DND-41 (cell line): ENCODE data around the gene ZFHX3.

ENCODE experiments used
- ATAC-seq: fragments of 200-7000 bp; cut with Tn5 transposase; 3 replicates; pipeline ENCODE4 v1.9.1; 2021; ENCODE audit warnings: low read depth; ENCODE audit not compliant: insufficient read depth
- DNase-seq: peaks from one replicate; pipeline ENCODE4 v3.0.0-alpha.2; 2020
- H2AFZ ChIP-seq: 2 replicates; pipeline ENCODE4 v1.6.0; 2012; ENCODE audit warnings: low read depth, low read length
- H3K27ac ChIP-seq: 2 replicates; pipeline ENCODE4 v1.5.1; 2012; ENCODE audit warnings: low read length, inconsistent platforms
- H3K27me3 ChIP-seq: fragments of 200-600 bp; sonication (generic); 2 replicates; pipeline ENCODE4 v1.6.0; 2012; ENCODE audit warnings: low read length, mild to moderate bottlenecking, inconsistent platforms; ENCODE audit not compliant: insufficient read depth, poor library complexity
- H3K36me3 ChIP-seq: 2 replicates; pipeline ENCODE4 v1.5.1; 2012; ENCODE audit warnings: low read length, inconsistent platforms; ENCODE audit not compliant: insufficient read depth
- H3K4me1 ChIP-seq: 2 replicates; pipeline ENCODE4 v1.5.1; 2012; ENCODE audit warnings: mild to moderate bottlenecking, low read length; ENCODE audit not compliant: insufficient read depth
- H3K4me2 ChIP-seq: 2 replicates; pipeline ENCODE4 v1.6.0; 2012; ENCODE audit warnings: mild to moderate bottlenecking, moderate library complexity, low read length, inconsistent platforms; ENCODE audit not compliant: insufficient read depth
- H3K4me3 ChIP-seq, 2 experiments: fragments of 200-600 bp in 1 of 2; shearing (Covaris generic) in 1 of 2; 2 replicates each; pipeline ENCODE4 v1.5.1; 2012 to 2016; ENCODE audit warnings: inconsistent platforms in 2 of 2, low read length in 2 of 2, mild to moderate bottlenecking in 2 of 2, low read depth in 1 of 2, moderate library complexity in 1 of 2
- H3K79me2 ChIP-seq: 2 replicates; pipeline ENCODE4 v1.6.0; 2012; ENCODE audit warnings: low read length, inconsistent platforms; ENCODE audit not compliant: insufficient read depth
- H3K9ac ChIP-seq: 2 replicates; pipeline ENCODE4 v1.6.0; 2012; ENCODE audit warnings: low read depth, mild to moderate bottlenecking, inconsistent platforms, low read length, moderate library complexity
- H3K9me3 ChIP-seq: 2 replicates; pipeline ENCODE4 v1.5.1; 2012; ENCODE audit warnings: low read length, moderate library complexity, mild to moderate bottlenecking, inconsistent platforms; ENCODE audit not compliant: insufficient read depth, severe bottlenecking
- H4K20me1 ChIP-seq: 2 replicates; pipeline ENCODE4 v1.6.0; 2012; ENCODE audit warnings: low read length; ENCODE audit not compliant: insufficient read depth
- EZH2 ChIP-seq: IDR thresholded peaks from 3 replicates; pipeline ENCODE4 v1.6.1; 2012; ENCODE audit warnings: borderline replicate concordance, low read depth, mild to moderate bottlenecking, moderate library complexity, low read length, inconsistent platforms; ENCODE audit not compliant: severe bottlenecking
- TF ChIP-seq, protein P1 (sequence below): IDR thresholded peaks from 2 replicates; pipeline ENCODE4 v1.5.1; 2012; ENCODE audit warnings: borderline replicate concordance, low read length, moderate library complexity, mild to moderate bottlenecking; ENCODE audit not compliant: poor library complexity, severe bottlenecking; ENCODE audit errors: extremely low read depth

Gene ZFHX3

DNA sequence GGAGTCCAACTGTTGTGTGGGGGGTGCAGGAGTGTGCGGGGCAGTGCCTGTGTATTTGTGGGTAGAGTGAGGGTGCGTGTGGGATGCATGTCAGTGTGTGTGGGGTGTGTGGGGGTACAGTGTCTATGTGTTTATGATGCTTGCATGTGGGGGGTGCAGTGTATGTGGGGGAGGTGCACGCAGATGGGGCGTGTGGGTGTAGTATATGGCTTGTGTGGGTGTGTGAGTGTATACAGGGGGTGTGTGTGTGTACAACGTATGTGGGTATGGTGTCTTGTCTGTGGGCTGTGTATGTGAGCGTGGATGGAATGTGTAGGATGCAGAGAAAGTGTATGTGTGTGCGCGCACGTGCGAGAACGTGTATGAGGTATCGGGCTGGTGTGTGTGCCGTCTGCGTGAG lies 160.4 kb downstream of the ZFHX3 start:
- Histone ChIP-seq H2AFZ (no peak overlapping the region), H3K36me3 (peaks cover 20% of the 10 kb centered on the region), H3K9ac (no peak overlapping the region), H3K4me2 (no peak overlapping the region), H3K27me3 (no peaks in the 10 kb centered on the region), H3K4me1 (no peaks in the 10 kb centered on the region), H3K79me2 (no peaks in the 10 kb centered on the region), H3K4me3 (no peak overlapping the region), H4K20me1 (no peaks in the 10 kb centered on the region), H3K27ac (no peak overlapping the region), H3K9me3 (no peaks in the 10 kb centered on the region)
- ATAC-seq (no peak), DNase-seq (no peak)
- no peak for TF ChIP-seq EZH2
- TF ChIP-seq, protein P1, sequence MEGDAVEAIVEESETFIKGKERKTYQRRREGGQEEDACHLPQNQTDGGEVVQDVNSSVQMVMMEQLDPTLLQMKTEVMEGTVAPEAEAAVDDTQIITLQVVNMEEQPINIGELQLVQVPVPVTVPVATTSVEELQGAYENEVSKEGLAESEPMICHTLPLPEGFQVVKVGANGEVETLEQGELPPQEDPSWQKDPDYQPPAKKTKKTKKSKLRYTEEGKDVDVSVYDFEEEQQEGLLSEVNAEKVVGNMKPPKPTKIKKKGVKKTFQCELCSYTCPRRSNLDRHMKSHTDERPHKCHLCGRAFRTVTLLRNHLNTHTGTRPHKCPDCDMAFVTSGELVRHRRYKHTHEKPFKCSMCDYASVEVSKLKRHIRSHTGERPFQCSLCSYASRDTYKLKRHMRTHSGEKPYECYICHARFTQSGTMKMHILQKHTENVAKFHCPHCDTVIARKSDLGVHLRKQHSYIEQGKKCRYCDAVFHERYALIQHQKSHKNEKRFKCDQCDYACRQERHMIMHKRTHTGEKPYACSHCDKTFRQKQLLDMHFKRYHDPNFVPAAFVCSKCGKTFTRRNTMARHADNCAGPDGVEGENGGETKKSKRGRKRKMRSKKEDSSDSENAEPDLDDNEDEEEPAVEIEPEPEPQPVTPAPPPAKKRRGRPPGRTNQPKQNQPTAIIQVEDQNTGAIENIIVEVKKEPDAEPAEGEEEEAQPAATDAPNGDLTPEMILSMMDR, result no peak

DNA sequence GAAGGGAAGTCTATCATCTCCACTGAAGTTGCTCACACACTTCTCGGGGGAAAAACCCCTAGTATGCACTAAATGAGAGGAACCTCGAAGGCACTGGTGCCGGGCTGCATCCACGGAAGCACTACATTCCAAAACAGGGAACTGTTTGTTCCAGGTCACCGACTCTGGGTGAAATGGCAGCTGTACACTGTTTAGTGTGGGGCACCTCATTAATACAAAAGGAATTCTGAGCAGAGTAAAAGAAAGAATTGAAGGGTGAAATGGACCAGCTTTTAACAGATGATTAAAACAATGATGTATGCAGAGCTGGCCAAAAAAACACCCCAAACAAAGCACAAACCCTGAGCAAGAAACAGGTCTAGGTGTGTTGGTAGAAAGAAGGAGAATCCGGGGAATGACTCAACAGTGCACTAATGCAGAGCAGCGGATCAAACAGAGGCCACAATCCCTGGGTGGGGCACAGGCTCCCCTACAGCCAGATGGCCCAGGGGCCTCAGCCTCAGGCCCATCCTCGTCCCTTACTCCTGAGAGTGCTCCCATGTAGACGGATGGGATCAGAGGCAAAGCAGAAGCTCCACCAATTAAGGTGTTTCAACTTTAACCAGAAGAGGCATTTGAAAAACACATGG lies 161.5 kb downstream of the ZFHX3 start:
- Histone ChIP-seq H3K4me2 (no peak overlapping the region), H3K27me3 (no peaks in the 10 kb centered on the region), H3K79me2 (no peaks in the 10 kb centered on the region), H3K27ac (no peak overlapping the region), H3K4me1 (no peaks in the 10 kb centered on the region), H4K20me1 (no peaks in the 10 kb centered on the region), H3K9me3 (no peaks in the 10 kb centered on the region), H3K36me3 (peaks cover 20% of the 10 kb centered on the region), H3K4me3 (no peak overlapping the region), H2AFZ (no peak overlapping the region), H3K9ac (no peak overlapping the region)
- DNase-seq (no peak), ATAC-seq (no peak)
- TF ChIP-seq, protein P1, result no peak
- TF ChIP-seq EZH2, result no peak

DNA sequence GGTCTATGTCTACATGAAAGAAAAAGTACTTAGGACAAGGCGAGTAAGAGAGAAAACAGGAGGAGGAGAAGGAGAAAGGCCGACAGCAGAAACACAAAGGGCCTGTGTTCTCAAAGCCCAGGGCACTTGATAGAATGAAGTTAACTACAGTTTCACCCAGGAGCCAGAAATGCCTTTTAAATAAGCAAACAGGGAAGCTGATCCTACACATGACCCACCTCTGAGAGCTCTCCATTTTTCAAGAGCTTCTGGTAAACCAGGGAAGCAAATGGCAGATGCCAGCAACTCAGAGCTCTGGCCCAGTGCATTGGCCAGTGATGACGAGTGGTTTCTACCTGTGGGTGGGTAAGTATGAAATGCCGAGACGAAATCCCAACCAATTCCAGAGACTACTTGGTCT lies 163.4 kb downstream of the ZFHX3 start:
- no peaks in the 10 kb centered on the region for H3K9me3 ChIP-seq
- no peak overlapping the region for H2AFZ ChIP-seq
- no peak overlapping the region for H3K27ac ChIP-seq
- TF ChIP-seq EZH2, result no peak
- TF ChIP-seq, protein P1, result no peak
- peaks cover 17% of the 10 kb centered on the region for H3K36me3 ChIP-seq
- no peaks in the 10 kb centered on the region for H3K27me3 ChIP-seq
- ATAC-seq (no peak), DNase-seq (no peak)
- H4K20me1 ChIP-seq, result no peaks in the 10 kb centered on the region
- H3K79me2 ChIP-seq, result no peaks in the 10 kb centered on the region
- no peak overlapping the region for H3K4me3 ChIP-seq
- no peaks in the 10 kb centered on the region for H3K4me1 ChIP-seq
- no peak overlapping the region for H3K9ac ChIP-seq
- no peak overlapping the region for H3K4me2 ChIP-seq
